SK-N-SH (cell line): ENCODE data around the gene SNRNP25. TPM values are rescaled to one million over a fixed set of nuclear protein-coding genes. Genes with fewer than 3 reads are reported as not detected.

Source experiments
- CTCF ChIA-PET: fragments of 300-600, 350-600 bp; formaldehyde crosslinking; extraction: SDS; loops from one replicate; lab custom pipeline; 2021; lab: Yijun Ruan, JAX
- POLR2A ChIA-PET: fragments of 350-600 bp; sonication (Branson Sonifier 250); formaldehyde crosslinking; extraction: SDS; loops from one replicate; lab custom pipeline; 2020; ENCODE audit warnings: antibody characterized with exemption, inconsistent platforms; lab: Yijun Ruan, JAX
- DNase-seq: peaks from one replicate; pipeline ENCODE4 v3.0.0; 2012
- H2AFZ ChIP-seq: fragments of 200-600 bp; sonication (generic); 2 replicates; pipeline ENCODE4 v1.8.1; 2016; ENCODE audit warnings: antibody characterized with exemption, mild to moderate bottlenecking, low read depth
- H3F3A ChIP-seq: fragments of 200-600 bp; sonication (generic); replicated peaks from 2 replicates; pipeline ENCODE3; 2016; ENCODE audit warnings: antibody characterized with exemption, mild to moderate bottlenecking; ENCODE audit not compliant: insufficient read depth
- H3K27ac ChIP-seq, 2 experiments: fragments of 200-500 bp in 1 of 2; fragments of 200-600 bp in 1 of 2; sonication (Bioruptor generic) in 1 of 2; sonication (generic), shearing (Covaris generic) in 1 of 2; 2 replicates each; pipeline versions ENCODE4 v1.5.1 to v1.6.1; 2014 to 2016; ENCODE audit warnings: low read depth in 2 of 2, inconsistent platforms in 1 of 2, low read length in 1 of 2, mild to moderate bottlenecking in 1 of 2, mixed read lengths in 1 of 2
- H3K27me3 ChIP-seq: fragments of 200-600 bp; sonication (generic), shearing (Covaris generic); 2 replicates; pipeline ENCODE4 v1.6.1; 2016; ENCODE audit warnings: mixed run types; ENCODE audit not compliant: insufficient read depth
- H3K36me3 ChIP-seq, 2 experiments: fragments of 200-500 bp in 1 of 2; fragments of 200-600 bp in 1 of 2; sonication (Bioruptor generic) in 1 of 2; sonication (generic) in 1 of 2; replicated peaks in 1 of 2; 2 replicates each; pipeline versions ENCODE3 to v1.5.1; 2014 to 2016; ENCODE audit warnings: low read length in 1 of 2, mild to moderate bottlenecking in 1 of 2; ENCODE audit not compliant: insufficient read depth in 2 of 2, control insufficient read depth in 1 of 2
- H3K4me1 ChIP-seq, 2 experiments: fragments of 200-500 bp in 1 of 2; fragments of 200-600 bp in 1 of 2; sonication (Bioruptor generic) in 1 of 2; sonication (generic), shearing (Covaris generic) in 1 of 2; 2 replicates each; pipeline versions ENCODE4 v1.5.1 to v1.6.1; 2014 to 2016; ENCODE audit warnings: low read depth in 1 of 2, low read length in 1 of 2, mixed run types in 1 of 2; ENCODE audit not compliant: insufficient read depth in 2 of 2, control insufficient read depth in 1 of 2
- H3K4me2 ChIP-seq: fragments of 200-600 bp; sonication (generic), shearing (Covaris generic); 2 replicates; pipeline ENCODE4 v1.6.1; 2017; ENCODE audit warnings: mixed run types
- H3K4me3 ChIP-seq, 2 experiments: fragments of 200-500 bp in 1 of 2; fragments of 200-600 bp in 1 of 2; sonication (Bioruptor generic) in 1 of 2; sonication (generic), shearing (Covaris generic) in 1 of 2; 2 replicates each; pipeline versions ENCODE4 v1.5.1 to v1.8.1; 2014 to 2016; ENCODE audit warnings: low read depth in 2 of 2, inconsistent platforms in 1 of 2, low read length in 1 of 2, mild to moderate bottlenecking in 1 of 2, mixed read lengths in 1 of 2, moderate library complexity in 1 of 2
- H3K79me2 ChIP-seq: fragments of 200-600 bp; sonication (generic); 2 replicates; pipeline ENCODE4 v1.8.1; 2017; ENCODE audit warnings: mild to moderate bottlenecking; ENCODE audit not compliant: insufficient read depth
- H3K9ac ChIP-seq: fragments of 200-600 bp; sonication (generic); 2 replicates; pipeline ENCODE4 v1.6.1; 2017; ENCODE audit warnings: mixed run types
- H3K9me2 ChIP-seq: fragments of 200-600 bp; sonication (generic); 2 replicates; pipeline ENCODE4 v1.6.1; 2017; ENCODE audit warnings: mixed run types
- H3K9me3 ChIP-seq: fragments of 200-600 bp; sonication (generic); 2 replicates; pipeline ENCODE4 v1.6.1; 2017; ENCODE audit warnings: mixed run types, mild to moderate bottlenecking, moderate library complexity
- H4K20me1 ChIP-seq: fragments of 200-600 bp; sonication (generic); 2 replicates; pipeline ENCODE4 v1.6.1; 2017; ENCODE audit warnings: mild to moderate bottlenecking, mixed run types; ENCODE audit not compliant: insufficient read depth
- CHD2 ChIP-seq: fragments of 150-350 bp; IDR thresholded peaks from 2 replicates; pipeline ENCODE4 v1.6.1; 2018; ENCODE audit warnings: low read length; ENCODE audit not compliant: partially characterized antibody
- CTCF ChIP-seq: fragments of 200-600 bp; sonication (generic); IDR thresholded peaks from 2 replicates; pipeline ENCODE4 v1.6.1; 2017; ENCODE audit warnings: antibody characterized with exemption, mild to moderate bottlenecking, moderate library complexity
- ELF1 ChIP-seq: IDR thresholded peaks from 2 replicates; pipeline ENCODE4 v1.4.0; 2012
- NFIC ChIP-seq: IDR thresholded peaks from 2 replicates; pipeline ENCODE4 v1.4.0; 2012; ENCODE audit warnings: borderline replicate concordance
- POLR2AphosphoS5 ChIP-seq: IDR thresholded peaks from 2 replicates; pipeline ENCODE4 v1.6.1; 2012; ENCODE audit warnings: low read depth, low read length
- RAD21 ChIP-seq: IDR thresholded peaks from 2 replicates; pipeline ENCODE4 v1.6.1; 2012; ENCODE audit warnings: mild to moderate bottlenecking, low read length
- RFX5 ChIP-seq: IDR thresholded peaks from 2 replicates; pipeline ENCODE4 v1.6.1; 2012; ENCODE audit warnings: mild to moderate bottlenecking, improper control_type of control experiment, low read length
- RXRA ChIP-seq: IDR thresholded peaks from 2 replicates; pipeline ENCODE4 v1.4.0; 2012; ENCODE audit warnings: low read depth, mild to moderate bottlenecking, borderline replicate concordance
- SIN3A ChIP-seq: IDR thresholded peaks from 2 replicates; pipeline ENCODE4 v1.6.1; 2012; ENCODE audit warnings: low read depth, mild to moderate bottlenecking, low read length, moderate library complexity, borderline replicate concordance
- TEAD4 ChIP-seq: IDR thresholded peaks from 2 replicates; pipeline ENCODE4 v1.4.0; 2012; ENCODE audit warnings: mild to moderate bottlenecking, borderline replicate concordance; ENCODE audit not compliant: insufficient read depth
- YY1 ChIP-seq: IDR thresholded peaks from 2 replicates; pipeline ENCODE4 v1.4.0; 2012; ENCODE audit warnings: low read depth, mild to moderate bottlenecking
- WGBS: methylation state at CpG from one replicate; pipeline ENCODE4 v1.1.6; 2017; ENCODE audit warnings: low lambda C conversion rate; 5-methylcytosine and 5-hydroxymethylcytosine counted together
- polyA plus RNA-seq, 3 experiments: library from polyadenylated mRNA; depleted of rRNA; stranded (reverse); fragments of >200 nt; gene quantifications; 2 replicates each; pipeline ENCODE4 v1.2.3, GENCODE V29; 2012

Gene SNRNP25
- polyA plus RNA-seq, 1 of the 3 experiments (the other 2 are of a cell fraction): 73.4 TPM

- TF ChIP-seq ELF1 (no peak), TEAD4 (no peak)
- Histone ChIP-seq H3K27me3 (no peaks in the 10 kb centered on the region), H3K9ac (no peak overlapping the region), H3K4me3 (no peak overlapping the region), H3K9me3 (no peaks in the 10 kb centered on the region), H3K79me2 (no peaks in the 10 kb centered on the region), H3F3A (no peaks in the 10 kb centered on the region), H3K9me2 (no peaks in the 10 kb centered on the region), H3K36me3 (no peaks in the 10 kb centered on the region), H3K4me1 (peaks cover 0 to 5% of the 10 kb centered on the region in 2 experiments; a peak in 1 of 4 replicates), H2AFZ (no peak overlapping the region), H3K27ac (no peak overlapping the region), H3K4me2 (no peak overlapping the region), H4K20me1 (no peaks in the 10 kb centered on the region)
- no peak for DNase-seq
- ChIA-PET POLR2A (no interaction called here), CTCF (no interaction called here)
- 100% methylated on average over 7 of the region's 11 CpGs for WGBS
Measured at GRCh38 chr16:35678-36305, 17.8 kb upstream of the SNRNP25 start.

- POLR2A ChIA-PET: no interaction called here
- no peaks in the 10 kb centered on the region for H3K36me3 ChIP-seq
- no peaks in the 10 kb centered on the region for H3K79me2 ChIP-seq
- H3K4me3 ChIP-seq: no peak overlapping the region
- 97% methylated on average over 11 of the region's 15 CpGs for WGBS
- no peaks in the 10 kb centered on the region for H4K20me1 ChIP-seq
- no peak overlapping the region for H3K4me2 ChIP-seq
- CTCF ChIA-PET: interaction anchor here (1.0 kb wide), 1 partner anchor 29 kb away, joined by 3 read pairs; no protein-coding TSS in a partner anchor
- peaks cover 0 to 5% of the 10 kb centered on the region in 2 experiments; a peak in 1 of 4 replicates for H3K4me1 ChIP-seq
- H3K9ac ChIP-seq: no peak overlapping the region
- H3K27me3 ChIP-seq: no peaks in the 10 kb centered on the region
- no peaks in the 10 kb centered on the region for H3K9me2 ChIP-seq
- H3F3A ChIP-seq: no peaks in the 10 kb centered on the region
- TF ChIP-seq POLR2AphosphoS5: no peak
- no peak for TF ChIP-seq RAD21
- no peak for TF ChIP-seq RXRA
- no peak for TF ChIP-seq CHD2
- TF ChIP-seq CTCF: no peak
- no peak for TF ChIP-seq NFIC
- TF ChIP-seq YY1: no peak
- no peak for TF ChIP-seq RFX5
- TF ChIP-seq SIN3A: no peak
- no peak for DNase-seq
- H3K9me3 ChIP-seq: no peaks in the 10 kb centered on the region
- no peak overlapping the region for H3K27ac ChIP-seq
- H2AFZ ChIP-seq: no peak overlapping the region
Measured at GRCh38 chr16:36336-36984, 17.2 kb upstream of the SNRNP25 start.
